HEK293 (cell line): ENCODE measurements around the gene MEGF6.

Experiments
- CTCF ChIA-PET: fragments of 350-600 bp; formaldehyde crosslinking; extraction: SDS; loops from one replicate; lab custom pipeline; 2021; ENCODE audit warnings: antibody characterized with exemption; lab: Yijun Ruan, JAX
- POLR2A ChIA-PET: fragments of 300-600 bp; formaldehyde crosslinking; extraction: SDS; loops from one replicate; lab custom pipeline; 2020; ENCODE audit warnings: antibody characterized with exemption, inconsistent platforms; lab: Yijun Ruan, JAX
- H3K27ac ChIP-seq: fragments of 200-500 bp; sonication (Bioruptor generic); 2 replicates; pipeline ENCODE4 v1.5.1; 2014; ENCODE audit warnings: low read depth, low read length, control low read depth, inconsistent platforms; ENCODE audit errors: extremely low read depth
- H3K36me3 ChIP-seq, 2 experiments: fragments of 200-500 bp in 1 of 2; sonication (Bioruptor generic) in 1 of 2; 1 replicate in 1 of 2; 2 replicates in 1 of 2; pipeline ENCODE4 v1.5.1; 2014 to 2017; ENCODE audit warnings: inconsistent platforms in 2 of 2, low read length in 2 of 2; ENCODE audit not compliant: control insufficient read depth in 2 of 2, insufficient read depth in 1 of 2
- H3K4me1 ChIP-seq: fragments of 200-500 bp; sonication (Bioruptor generic); 2 replicates; pipeline ENCODE4 v1.5.1; 2014; ENCODE audit warnings: mild to moderate bottlenecking, low read length, inconsistent platforms; ENCODE audit not compliant: control insufficient read depth, insufficient read depth
- H3K4me3 ChIP-seq: 2 replicates; pipeline ENCODE4 v1.5.1; 2011; ENCODE audit warnings: low read depth, mild to moderate bottlenecking, control low read depth, low read length, moderate library complexity
- H3K9me3 ChIP-seq: fragments of 200-500 bp; sonication (Bioruptor generic); 2 replicates; pipeline ENCODE4 v1.5.1; 2014; ENCODE audit warnings: low read depth, low read length, inconsistent platforms; ENCODE audit not compliant: control insufficient read depth, insufficient read depth
- EGR2 ChIP-seq: fragments of 450-650 bp; formaldehyde crosslinking; IDR thresholded peaks from 2 replicates; pipeline ENCODE4 v1.5.1; 2016; ENCODE audit warnings: low read depth, missing biosample characterization, missing genetic modification characterization
- GLIS2 ChIP-seq: fragments of 450-650 bp; formaldehyde crosslinking; IDR thresholded peaks from 2 replicates; pipeline ENCODE4 v1.5.1; 2016; ENCODE audit warnings: missing biosample characterization, missing genetic modification characterization
- KLF1 ChIP-seq: fragments of 450-650 bp; formaldehyde crosslinking; IDR thresholded peaks from 2 replicates; pipeline ENCODE4 v1.5.1; 2016; ENCODE audit warnings: missing biosample characterization, missing genetic modification characterization
- KLF10 ChIP-seq: fragments of 450-650 bp; IDR thresholded peaks from 2 replicates; pipeline ENCODE4 v1.5.1; 2018; ENCODE audit warnings: missing biosample characterization, mild to moderate bottlenecking, missing genetic modification characterization
- KLF17 ChIP-seq: fragments of 450-650 bp; formaldehyde crosslinking; IDR thresholded peaks from 2 replicates; pipeline ENCODE4 v1.5.1; 2016; ENCODE audit warnings: missing biosample characterization, missing genetic modification characterization
- PBX3 ChIP-seq: sonication (generic); formaldehyde crosslinking; IDR thresholded peaks from 2 replicates; pipeline ENCODE4 v1.8.1; 2022; ENCODE audit warnings: mild to moderate bottlenecking, moderate library complexity, missing genetic modification reagents
- PRDM10 ChIP-seq: fragments of 450-650 bp; formaldehyde crosslinking; IDR thresholded peaks from 2 replicates; pipeline ENCODE4 v1.5.1; 2016; ENCODE audit warnings: missing biosample characterization, missing genetic modification characterization
- WT1 ChIP-seq: fragments of 450-650 bp; formaldehyde crosslinking; IDR thresholded peaks from 2 replicates; pipeline ENCODE4 v1.5.1; 2016; ENCODE audit warnings: missing biosample characterization, missing genetic modification characterization
- ZBTB17 ChIP-seq: fragments of 450-650 bp; formaldehyde crosslinking; IDR thresholded peaks from 2 replicates; pipeline ENCODE4 v1.5.1; 2016; ENCODE audit warnings: missing biosample characterization, missing genetic modification characterization
- ZFHX2 ChIP-seq: fragments of 450-650 bp; formaldehyde crosslinking; conservative IDR thresholded peaks from 2 replicates; pipeline ENCODE4 v1.5.1; 2016; ENCODE audit warnings: missing biosample characterization, missing genetic modification characterization
- ZNF148 ChIP-seq: fragments of 450-650 bp; formaldehyde crosslinking; IDR thresholded peaks from 2 replicates; pipeline ENCODE4 v1.5.0; 2017; ENCODE audit warnings: missing biosample characterization, missing genetic modification characterization, borderline replicate concordance
- ZNF174 ChIP-seq: fragments of 450-650 bp; formaldehyde crosslinking; IDR thresholded peaks from 2 replicates; pipeline ENCODE4 v1.5.0; 2017; ENCODE audit warnings: missing biosample characterization, mild to moderate bottlenecking, missing genetic modification characterization
- ZNF19 ChIP-seq: fragments of 450-650 bp; formaldehyde crosslinking; IDR thresholded peaks from 2 replicates; pipeline ENCODE4; 2016; ENCODE audit warnings: missing biosample characterization, missing genetic modification characterization, low read depth
- ZNF549 ChIP-seq: fragments of 450-650 bp; IDR thresholded peaks from 2 replicates; pipeline ENCODE4 v1.5.1; 2018; ENCODE audit warnings: missing biosample characterization, missing genetic modification characterization, mild to moderate bottlenecking, inconsistent platforms, moderate library complexity
- ZNF561 ChIP-seq: fragments of 450-650 bp; IDR thresholded peaks from 2 replicates; pipeline ENCODE4 v1.5.1; 2018; ENCODE audit warnings: missing biosample characterization, missing genetic modification characterization, borderline replicate concordance

MEGF6 gene

GRCh38 chr1:3596663-3597598, 14.4 kb downstream of the MEGF6 start:
- no peaks in the 10 kb centered on the region for H3K4me1 ChIP-seq
- no peak overlapping the region for H3K27ac ChIP-seq
- no peaks in the 10 kb centered on the region for H3K9me3 ChIP-seq
- POLR2A ChIA-PET, result no interaction called here
- H3K36me3 ChIP-seq, result no peaks in the 10 kb centered on the region
- no peak overlapping the region for H3K4me3 ChIP-seq
- CTCF ChIA-PET, result interaction anchor here (0.5 to 1.6 kb wide), 6 partner anchors 8 to 1831 kb away, joined by 3 to 6 read pairs (median 6); no protein-coding TSS in a partner anchor
- TF ChIP-seq ZFHX2 (tag by site-specific recombination) (peak; percentile 79), GLIS2 (tag by site-specific recombination) (0 out of 2 replicates have a peak, but pooled peaks have one; percentile 14), PBX3 (CRISPR knock-in tag) (no peak), EGR2 (tag by site-specific recombination) (peak; percentile 76; the same call in 1 of the 2 replicates), ZNF148 (tag by site-specific recombination) (no peak)

GRCh38 chr1:3595949-3596348, 15.4 kb downstream of the MEGF6 start:
- Histone ChIP-seq H3K27ac (no peak overlapping the region), H3K36me3 (no peaks in the 10 kb centered on the region), H3K4me3 (no peak overlapping the region), H3K4me1 (no peaks in the 10 kb centered on the region), H3K9me3 (no peaks in the 10 kb centered on the region)
- ChIA-PET CTCF (no interaction called here), POLR2A (no interaction called here)
- TF ChIP-seq KLF17 (tag by site-specific recombination), result no peak
- no peak for TF ChIP-seq KLF10
- no peak for TF ChIP-seq ZNF549 (tag by site-specific recombination)
- no peak for TF ChIP-seq KLF1
- TF ChIP-seq ZNF19, result no peak
- no peak for TF ChIP-seq ZNF174 (tag by site-specific recombination)
- TF ChIP-seq ZNF561 (tag by site-specific recombination), result no peak
- no peak for TF ChIP-seq PRDM10 (tag by site-specific recombination)
- no peak for TF ChIP-seq ZBTB17 (tag by site-specific recombination)
- TF ChIP-seq WT1 (tag by site-specific recombination), result no peak
